Kidney epithelial cell (primary cell): ENCODE results near the gene PKD2L1. TPM values are rescaled to one million over a fixed set of nuclear protein-coding genes. Genes with fewer than 3 reads are reported as not detected.

Source experiments
- DNase-seq: peaks from one replicate; pipeline ENCODE4 v3.0.0-alpha.2; 2010; ENCODE audit warnings: low read depth
- H3K27me3 ChIP-seq: 2 replicates; pipeline ENCODE4 v1.6.0; 2011; ENCODE audit warnings: low read length; ENCODE audit not compliant: control insufficient read depth, insufficient read depth
- H3K36me3 ChIP-seq: 2 replicates; pipeline ENCODE4 v1.5.1; 2011; ENCODE audit warnings: low read length; ENCODE audit not compliant: control insufficient read depth, insufficient read depth
- H3K4me3 ChIP-seq: 2 replicates; pipeline ENCODE4 v1.5.1; 2011; ENCODE audit warnings: low read depth, mild to moderate bottlenecking, control low read depth, low read length
- total RNA-seq: library from RNA; depleted of rRNA; stranded (reverse); fragments of >200 nt; gene quantifications from 2 replicates; pipeline ENCODE4 v1.2.3, GENCODE V29; 2015
- TF ChIP-seq, protein P1 (sequence below): IDR thresholded peaks from 2 replicates; pipeline ENCODE4 v1.5.1; 2011; ENCODE audit warnings: mild to moderate bottlenecking, moderate library complexity, low read length, control low read depth, inconsistent platforms; ENCODE audit not compliant: insufficient read depth, poor library complexity, severe bottlenecking

Gene PKD2L1
- total RNA-seq, 1 donor from 2014 or later = not detected

DNA sequence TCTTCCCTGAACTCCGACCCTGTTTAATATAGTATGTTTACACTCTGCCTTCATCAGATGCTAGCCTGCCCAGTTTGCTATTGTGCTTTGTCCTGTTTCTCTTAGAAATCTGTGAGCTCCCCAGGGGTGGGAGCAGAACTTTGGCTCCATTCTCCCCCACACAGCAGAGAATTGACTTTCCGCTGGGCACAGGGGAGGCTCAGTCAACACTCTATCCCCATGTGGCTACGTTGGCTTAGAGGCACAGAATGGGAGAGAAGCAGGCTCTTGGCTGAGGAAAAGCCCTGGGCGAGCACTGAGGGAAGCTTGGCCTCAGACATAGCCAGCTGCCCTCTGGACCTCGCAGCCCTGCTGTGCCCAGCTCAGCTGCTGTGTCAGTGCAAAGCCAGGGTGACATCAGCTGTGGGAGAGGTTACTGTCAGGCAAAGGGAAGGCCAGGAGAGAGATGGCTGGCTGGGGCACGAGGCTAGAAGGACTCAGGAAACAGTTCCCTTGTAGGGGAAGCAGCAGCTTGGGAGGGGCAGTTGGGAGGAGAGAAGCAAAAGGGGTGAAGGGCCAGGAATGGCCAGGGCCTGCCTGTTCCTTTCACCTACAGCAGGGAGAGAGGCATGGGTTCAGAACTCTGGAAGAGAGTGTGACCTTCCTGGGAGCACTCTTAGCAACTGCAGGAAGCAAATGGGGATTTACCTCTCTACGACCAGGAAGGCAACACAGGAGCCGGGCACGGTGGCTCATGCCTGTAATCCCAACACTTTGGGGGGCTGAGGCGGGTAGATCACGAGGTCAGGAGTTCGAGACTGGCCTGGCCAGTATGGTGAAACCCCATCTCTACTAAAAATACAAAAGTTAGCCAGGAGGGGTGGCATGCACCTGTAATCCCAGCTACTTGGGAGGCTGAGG lies 11.2 kb upstream of the PKD2L1 start:
- Histone ChIP-seq H3K36me3 (no peaks in the 10 kb centered on the region), H3K4me3 (no peak overlapping the region), H3K27me3 (peaks cover 2% of the 10 kb centered on the region)
- TF ChIP-seq, protein P1, sequence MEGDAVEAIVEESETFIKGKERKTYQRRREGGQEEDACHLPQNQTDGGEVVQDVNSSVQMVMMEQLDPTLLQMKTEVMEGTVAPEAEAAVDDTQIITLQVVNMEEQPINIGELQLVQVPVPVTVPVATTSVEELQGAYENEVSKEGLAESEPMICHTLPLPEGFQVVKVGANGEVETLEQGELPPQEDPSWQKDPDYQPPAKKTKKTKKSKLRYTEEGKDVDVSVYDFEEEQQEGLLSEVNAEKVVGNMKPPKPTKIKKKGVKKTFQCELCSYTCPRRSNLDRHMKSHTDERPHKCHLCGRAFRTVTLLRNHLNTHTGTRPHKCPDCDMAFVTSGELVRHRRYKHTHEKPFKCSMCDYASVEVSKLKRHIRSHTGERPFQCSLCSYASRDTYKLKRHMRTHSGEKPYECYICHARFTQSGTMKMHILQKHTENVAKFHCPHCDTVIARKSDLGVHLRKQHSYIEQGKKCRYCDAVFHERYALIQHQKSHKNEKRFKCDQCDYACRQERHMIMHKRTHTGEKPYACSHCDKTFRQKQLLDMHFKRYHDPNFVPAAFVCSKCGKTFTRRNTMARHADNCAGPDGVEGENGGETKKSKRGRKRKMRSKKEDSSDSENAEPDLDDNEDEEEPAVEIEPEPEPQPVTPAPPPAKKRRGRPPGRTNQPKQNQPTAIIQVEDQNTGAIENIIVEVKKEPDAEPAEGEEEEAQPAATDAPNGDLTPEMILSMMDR = no peak
- DNase-seq = no peak

DNA sequence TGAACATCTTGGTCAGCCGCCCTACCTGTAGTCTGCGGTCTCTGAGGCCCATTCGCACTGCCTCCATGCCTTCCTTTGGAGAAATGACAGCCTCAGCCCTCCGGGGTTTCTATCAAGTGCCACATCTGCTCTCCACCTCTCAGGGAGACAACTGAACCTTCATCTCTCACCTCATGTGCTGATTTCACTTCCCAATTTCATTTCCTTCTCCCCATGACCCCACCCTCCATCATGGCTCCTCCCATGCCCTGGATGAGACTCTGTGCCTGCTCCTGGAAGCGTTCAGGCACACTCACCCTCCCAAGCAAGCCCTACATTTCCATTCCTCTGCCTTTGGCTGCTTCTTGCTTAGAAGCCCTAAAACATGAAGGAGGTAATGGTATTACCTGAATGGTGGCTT lies 9.2 kb upstream of the PKD2L1 start:
- DNase-seq = no peak
- Histone ChIP-seq H3K27me3 (peaks cover 8% of the 10 kb centered on the region), H3K36me3 (no peaks in the 10 kb centered on the region), H3K4me3 (no peak overlapping the region)
- TF ChIP-seq, protein P1 = no peak

DNA sequence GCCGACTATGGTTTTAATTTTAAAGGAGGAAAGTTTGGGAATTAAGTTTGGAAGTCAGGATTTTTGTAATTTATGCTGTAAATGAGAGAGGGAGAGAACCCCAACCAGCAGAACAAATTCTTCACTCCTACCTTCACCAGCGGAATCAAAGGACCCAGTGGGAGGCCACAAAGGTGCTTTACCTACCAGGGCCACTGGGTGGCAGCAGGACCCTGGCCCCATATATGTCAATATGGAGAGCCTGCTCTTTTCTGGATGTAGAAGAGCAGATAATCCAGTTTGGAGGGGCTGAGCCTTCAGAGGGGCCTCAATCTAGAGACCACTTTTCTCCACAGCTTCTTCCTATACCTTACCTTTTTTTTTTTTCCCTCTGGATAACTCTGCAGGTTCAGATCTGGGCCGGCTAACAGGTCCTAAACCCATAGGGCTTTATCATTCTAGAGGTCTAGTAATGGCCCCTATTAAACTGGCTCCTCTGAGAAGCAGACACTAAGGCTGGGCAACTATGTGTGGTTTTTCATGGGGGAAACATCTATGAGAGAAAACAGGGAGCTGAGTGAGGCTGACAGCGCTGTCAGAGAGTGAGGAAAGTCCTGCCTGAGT lies 8.5 kb upstream of the PKD2L1 start:
- Histone ChIP-seq H3K36me3 (no peaks in the 10 kb centered on the region), H3K27me3 (peaks cover 11% of the 10 kb centered on the region), H3K4me3 (no peak overlapping the region)
- no peak for DNase-seq
- TF ChIP-seq, protein P1 = peak; percentile 96

DNA sequence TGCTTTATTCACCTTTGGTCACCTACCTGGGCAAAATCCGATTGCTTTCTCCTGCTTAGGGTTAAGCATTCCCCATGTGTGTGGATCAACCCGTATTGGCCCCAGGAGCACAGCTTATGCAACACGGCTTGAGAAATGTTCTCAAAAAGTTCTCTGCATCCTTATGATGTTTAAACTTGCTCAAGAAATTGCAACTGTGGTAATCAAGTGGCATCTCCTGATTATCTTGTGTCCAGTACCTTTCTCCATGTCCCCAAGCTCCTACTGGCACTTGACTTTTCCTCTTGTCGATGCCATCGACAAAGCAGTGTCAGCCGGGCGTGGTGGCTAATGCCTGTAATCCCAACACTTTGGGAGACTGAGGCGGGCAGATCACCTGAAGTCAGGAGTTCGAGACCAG lies 4.7 kb upstream of the PKD2L1 start:
- Histone ChIP-seq H3K4me3 (no peak overlapping the region), H3K36me3 (no peaks in the 10 kb centered on the region), H3K27me3 (peaks cover 30% of the 10 kb centered on the region)
- no peak for DNase-seq
- TF ChIP-seq, protein P1 = no peak

DNA sequence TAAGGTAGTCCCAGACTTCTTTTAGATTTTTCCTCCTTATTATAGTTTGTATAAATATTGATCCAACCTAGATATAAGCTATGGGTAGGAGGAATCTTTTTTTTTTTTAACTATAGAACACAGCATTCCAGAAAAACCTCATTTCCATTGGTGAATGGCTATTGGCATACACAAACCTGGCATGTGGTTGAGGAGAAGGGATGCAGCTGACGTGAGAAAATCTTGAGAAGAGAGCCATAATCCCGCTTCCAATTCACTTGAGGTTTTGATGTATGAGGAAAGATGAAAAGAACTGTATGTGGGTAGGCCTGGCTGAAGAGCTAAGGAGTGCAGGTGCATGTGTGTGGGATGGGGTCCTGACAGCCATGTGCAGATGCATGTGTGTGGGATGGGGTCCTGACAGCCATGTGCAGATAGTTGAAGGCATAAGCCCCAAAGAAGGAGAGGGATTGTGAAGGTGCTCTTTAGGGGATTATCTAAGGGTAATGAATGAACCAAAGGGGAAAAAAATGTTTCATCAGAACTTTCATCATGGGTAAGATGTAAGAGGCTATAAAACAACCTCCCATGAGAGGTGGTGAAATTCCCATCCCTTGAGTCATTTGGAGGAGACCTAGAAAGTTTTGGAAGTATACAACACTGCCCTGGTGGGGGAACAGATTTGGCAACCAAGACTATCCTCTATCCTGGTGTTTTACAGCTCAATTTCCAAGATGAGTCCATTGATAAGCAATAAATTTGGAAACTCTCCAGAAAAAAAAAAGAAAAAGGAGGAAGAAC lies 3.8 kb upstream of the PKD2L1 start:
- TF ChIP-seq, protein P1 = no peak
- DNase-seq = no peak
- H3K36me3 ChIP-seq = no peaks in the 10 kb centered on the region
- H3K27me3 ChIP-seq = peaks cover 36% of the 10 kb centered on the region
- H3K4me3 ChIP-seq = no peak overlapping the region
